SK-N-SH treated with all-trans-retinoic acid at 6 μM for 48 hours (cell line): Measurements from ENCODE around the gene WASHC2C.
"Not testable (repeated sequence)": the region's sequence is repeated elsewhere in the genome, so short reads cannot be mapped to it uniquely, and the experiment has no call there.

Source experiments
- ATAC-seq: fragments of 200-7000 bp; cut with Tn5 transposase; 3 replicates; pipeline ENCODE4 v1.9.1; 2020; ENCODE audit warnings: mild to moderate bottlenecking, moderate library complexity
- ESRRG ChIP-seq: fragments of 250-450 bp; sonication (Bioruptor Pico); IDR thresholded peaks from 2 replicates; pipeline ENCODE4 v1.6.1; 2021; ENCODE audit warnings: mild to moderate bottlenecking
- ISL1 ChIP-seq: fragments of 250-450 bp; sonication (Bioruptor Pico); IDR thresholded peaks from 2 replicates; pipeline ENCODE4 v2.1.2; 2022; ENCODE audit warnings: mild to moderate bottlenecking, moderate library complexity
- SNAI2 ChIP-seq: fragments of 250-450 bp; sonication (Bioruptor Pico); IDR thresholded peaks from 2 replicates; pipeline ENCODE4 v1.5.0; 2020; ENCODE audit warnings: mild to moderate bottlenecking, moderate library complexity
- ZC3H10 ChIP-seq: fragments of 250-450 bp; sonication (Bioruptor Pico); IDR thresholded peaks from 2 replicates; pipeline ENCODE4 v1.5.1; 2021; ENCODE audit warnings: mild to moderate bottlenecking, moderate library complexity
- ZFP30 ChIP-seq: fragments of 450-650 bp; formaldehyde crosslinking; IDR thresholded peaks from 2 replicates; pipeline ENCODE4 v1.5.0; 2022; ENCODE audit warnings: mild to moderate bottlenecking, moderate library complexity
- ZNF565 ChIP-seq: fragments of 450-650 bp; formaldehyde crosslinking; conservative IDR thresholded peaks from 2 replicates; pipeline ENCODE4 v1.5.0; 2020; ENCODE audit warnings: low read depth, mild to moderate bottlenecking, moderate library complexity
- ZNF8 ChIP-seq: fragments of 450-650 bp; formaldehyde crosslinking; IDR thresholded peaks from 2 replicates; pipeline ENCODE4 v1.5.0; 2020; ENCODE audit warnings: mild to moderate bottlenecking, moderate library complexity
- TF ChIP-seq, protein P1 (sequence below): fragments of 250-450 bp; sonication (Bioruptor Pico); IDR thresholded peaks from 2 replicates; pipeline ENCODE4 v1.5.1; 2021; ENCODE audit warnings: mild to moderate bottlenecking, moderate library complexity
- TF ChIP-seq, protein P2 (sequence below): fragments of 250-450 bp; sonication (Bioruptor Pico); IDR thresholded peaks from 2 replicates; pipeline ENCODE4 v1.5.0; 2020; ENCODE audit warnings: mild to moderate bottlenecking, moderate library complexity
- TF ChIP-seq, protein P3 (sequence below): fragments of 250-450 bp; sonication (Bioruptor Pico); IDR thresholded peaks from 2 replicates; pipeline ENCODE4 v1.5.1; 2020; ENCODE audit warnings: low read depth, mild to moderate bottlenecking, moderate library complexity

Gene WASHC2C

DNA sequence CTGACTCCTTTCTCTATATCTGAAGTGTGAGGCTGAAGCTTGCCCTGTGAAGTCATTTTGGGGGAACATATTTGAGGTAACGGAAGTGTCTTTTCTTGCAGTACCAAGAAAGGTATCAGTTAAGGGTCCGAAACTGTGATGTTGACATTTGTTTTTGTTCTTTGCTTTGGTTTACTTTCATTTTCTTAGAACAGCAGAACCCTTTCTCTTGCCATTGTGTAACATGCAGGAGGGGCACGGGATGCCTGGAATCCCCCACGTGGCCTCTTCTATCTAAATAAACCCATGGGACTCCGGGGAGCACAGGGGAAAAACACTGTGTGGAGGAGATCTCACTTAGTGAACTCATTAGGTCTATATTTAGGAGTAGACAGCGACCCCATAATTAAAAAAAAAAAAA, 34.6 kb downstream of the WASHC2C start:
- ATAC-seq = not testable (repeated sequence)

DNA sequence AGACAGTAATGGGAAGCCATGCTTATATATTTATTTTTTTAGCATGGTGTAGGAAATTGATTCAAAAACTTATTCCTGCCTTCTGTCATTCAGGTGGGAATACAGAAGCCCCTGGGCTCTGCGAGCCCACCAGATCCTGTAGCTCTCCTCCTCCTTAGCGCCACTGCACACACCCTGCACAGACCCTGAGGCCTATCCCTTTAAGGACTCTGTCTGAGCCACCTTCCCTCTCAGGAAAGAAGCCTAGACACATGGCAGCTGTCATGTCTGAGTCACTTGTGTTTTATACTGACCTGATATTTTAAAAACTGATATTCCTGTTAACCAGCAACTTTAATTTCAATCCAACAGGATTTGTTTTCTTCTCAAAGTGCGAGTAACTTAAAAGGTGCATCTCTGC, 36.0 kb downstream of the WASHC2C start:
- ATAC-seq = not testable (repeated sequence)

DNA sequence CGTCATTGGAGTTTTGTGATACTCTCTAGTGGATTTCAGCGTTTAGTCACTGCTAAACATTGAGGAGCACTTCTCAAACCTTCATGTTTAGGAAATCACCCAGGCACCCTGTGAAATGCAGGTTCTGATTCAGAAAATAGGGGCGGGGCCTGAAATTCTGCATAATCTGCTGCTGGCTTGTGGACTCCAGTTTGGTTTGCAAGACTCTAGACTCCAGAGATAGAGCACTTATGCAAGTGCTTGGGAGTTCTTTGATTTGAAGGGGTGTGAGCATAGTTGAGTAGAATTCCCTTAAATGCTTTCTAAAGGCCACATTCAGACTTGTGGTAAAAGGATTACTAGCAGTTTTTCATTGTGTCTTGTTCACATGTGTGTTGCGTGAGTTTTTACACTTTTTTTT, 41.3 kb downstream of the WASHC2C start:
- not testable (repeated sequence) for ATAC-seq

DNA sequence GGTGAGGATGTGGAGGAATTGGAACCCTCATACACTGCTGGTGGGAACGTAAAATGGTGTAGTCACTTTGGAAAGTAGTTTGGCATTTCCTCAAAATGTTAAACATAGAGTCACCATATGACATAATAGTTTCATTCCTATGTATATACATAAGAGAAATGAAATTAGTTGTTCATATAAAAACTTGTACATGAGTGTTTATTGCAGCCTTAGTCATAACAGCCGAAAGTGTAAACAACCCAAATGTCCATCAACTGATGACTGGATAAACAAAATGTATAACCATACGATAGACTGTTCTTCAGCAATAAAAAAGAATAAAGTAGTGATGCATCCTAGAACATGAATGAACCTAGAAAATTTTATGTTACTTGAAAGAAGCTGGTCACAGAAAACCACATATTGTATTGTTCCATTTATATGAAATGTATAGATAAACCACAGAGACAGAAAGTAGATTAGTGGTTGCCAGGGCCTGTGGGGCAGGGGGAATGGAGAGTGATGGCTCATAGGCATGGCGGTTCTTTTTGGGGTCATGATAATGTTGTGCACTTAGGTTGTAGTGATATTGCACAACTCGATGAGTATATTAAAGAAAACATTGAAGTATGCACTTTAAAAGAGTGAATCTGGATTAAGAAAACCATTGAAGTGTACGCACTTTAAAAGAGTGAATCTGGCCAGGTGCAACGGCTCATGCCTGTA, 44.8 kb downstream of the WASHC2C start:
- not testable (repeated sequence) for ATAC-seq

DNA sequence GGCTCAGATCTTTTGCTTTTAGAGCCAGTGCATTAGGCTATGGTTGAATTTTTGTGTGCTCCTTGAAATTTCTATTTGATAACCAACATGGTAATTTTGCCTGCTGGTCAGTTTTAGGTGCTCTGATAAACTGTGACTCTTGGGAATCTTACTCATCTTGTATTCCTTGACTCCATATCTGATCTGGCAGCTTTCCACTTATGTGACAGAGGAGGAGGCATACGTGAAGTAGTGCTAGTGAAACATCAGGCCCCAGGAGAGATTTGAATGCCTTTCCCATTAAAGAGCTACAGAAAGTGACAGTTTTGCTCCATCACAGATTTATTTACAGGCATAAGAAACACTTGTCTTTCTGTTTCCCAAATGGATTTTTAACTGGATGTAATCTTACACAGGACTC, 59.2 kb downstream of the WASHC2C start:
- peak; percentile 46; the same call in 2 of the 3 replicates for ATAC-seq

DNA sequence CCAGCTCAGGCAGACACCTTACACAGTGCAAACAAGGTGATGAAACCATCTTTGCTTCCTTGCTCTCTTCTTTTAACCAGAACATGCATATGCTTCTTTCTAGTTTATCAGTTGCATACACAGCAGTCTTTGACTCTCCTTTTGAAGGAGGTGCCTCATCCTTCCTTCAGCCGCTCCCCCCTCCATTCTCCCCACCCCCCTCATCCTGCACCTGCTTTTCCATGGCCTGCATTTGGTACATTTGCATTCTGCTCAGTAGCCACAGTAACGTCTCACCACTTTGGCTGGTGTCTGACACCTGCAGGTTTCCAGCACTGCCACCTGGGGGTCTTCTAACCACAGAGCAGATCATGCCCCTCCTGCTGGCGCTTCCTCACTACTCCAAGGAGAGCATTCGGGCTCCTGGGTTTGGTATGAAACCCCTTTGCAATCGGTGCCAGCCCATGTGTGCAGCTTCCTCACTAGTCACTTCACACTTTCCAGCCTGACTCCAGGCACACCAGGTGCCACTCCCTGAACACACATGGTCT, 60.2 kb downstream of the WASHC2C start:
- not testable (repeated sequence) for ATAC-seq

DNA sequence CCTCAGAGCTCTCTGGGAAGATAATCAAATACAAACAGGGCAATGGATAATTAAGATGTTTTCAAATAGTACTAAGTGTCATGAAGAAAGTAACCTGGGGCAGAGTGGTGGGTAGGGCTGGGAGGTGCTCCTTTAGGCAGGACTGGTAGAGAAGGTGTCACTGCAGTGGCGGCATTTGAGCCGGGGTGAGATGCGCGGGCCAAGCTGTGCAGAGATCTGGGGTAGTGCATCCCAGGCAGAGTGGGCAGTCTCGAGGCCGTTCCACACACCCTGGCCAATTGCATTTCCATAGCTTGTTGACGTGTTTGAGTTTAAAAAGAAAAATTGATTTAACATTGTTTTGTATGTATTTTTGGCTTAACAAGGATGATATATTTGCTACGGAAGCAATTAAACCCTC, 62.9 kb downstream of the WASHC2C start:
- not testable (repeated sequence) for ATAC-seq

DNA sequence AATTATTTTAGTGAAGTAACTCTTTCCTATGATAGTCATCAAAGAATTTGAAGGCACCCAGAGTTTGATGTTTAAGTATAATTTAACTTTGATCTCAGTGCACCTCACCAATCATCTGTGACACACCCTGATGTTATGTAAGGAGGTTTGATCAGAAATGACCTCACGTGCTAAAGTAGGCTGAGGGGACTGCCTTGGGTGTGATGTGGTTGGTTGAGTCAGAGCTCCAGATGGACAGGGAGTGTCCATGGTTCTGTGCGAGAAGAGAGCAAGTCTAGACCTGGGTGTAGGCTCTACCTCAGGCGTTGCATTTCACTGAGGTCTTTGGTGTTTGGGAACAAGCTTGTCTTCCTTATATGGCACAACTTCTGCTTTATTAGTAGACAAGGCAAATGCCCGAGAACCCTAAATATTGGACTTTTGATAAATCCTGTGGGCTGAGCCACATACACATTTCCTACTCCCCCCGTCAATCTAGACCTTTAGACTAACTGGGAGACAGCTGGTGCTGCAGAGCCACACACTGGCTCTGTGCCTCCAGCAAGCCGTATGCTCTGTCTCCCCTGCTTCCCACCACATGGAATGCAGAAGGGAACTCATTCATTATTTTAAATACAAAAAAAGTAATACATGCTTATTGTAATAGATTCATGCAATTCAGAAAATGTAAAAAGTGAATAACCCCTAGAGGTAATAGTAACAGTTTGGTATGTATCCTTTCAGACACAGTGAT, 63.8 kb downstream of the WASHC2C start:
- ATAC-seq = not testable (repeated sequence)

DNA sequence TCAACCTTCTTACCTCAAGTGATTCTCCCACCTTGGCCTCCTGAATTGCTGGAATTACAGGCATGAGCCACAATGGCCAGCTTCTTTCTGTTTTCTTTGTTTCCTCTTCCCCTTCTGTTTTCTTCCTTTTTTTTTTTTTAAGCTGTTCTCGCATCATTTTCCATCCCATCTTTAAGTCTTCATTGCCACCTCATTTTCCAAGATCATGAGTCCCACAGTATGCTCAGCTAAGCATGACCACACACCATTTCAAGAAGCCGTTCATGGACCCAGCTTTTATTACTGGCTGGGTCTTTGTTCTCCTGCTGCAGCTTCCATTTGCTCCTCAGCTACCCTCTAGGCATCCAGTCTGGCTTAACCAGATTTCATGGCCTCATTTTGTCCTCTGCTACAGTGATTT, 67.7 kb downstream of the WASHC2C start:
- ATAC-seq = not testable (repeated sequence)

DNA sequence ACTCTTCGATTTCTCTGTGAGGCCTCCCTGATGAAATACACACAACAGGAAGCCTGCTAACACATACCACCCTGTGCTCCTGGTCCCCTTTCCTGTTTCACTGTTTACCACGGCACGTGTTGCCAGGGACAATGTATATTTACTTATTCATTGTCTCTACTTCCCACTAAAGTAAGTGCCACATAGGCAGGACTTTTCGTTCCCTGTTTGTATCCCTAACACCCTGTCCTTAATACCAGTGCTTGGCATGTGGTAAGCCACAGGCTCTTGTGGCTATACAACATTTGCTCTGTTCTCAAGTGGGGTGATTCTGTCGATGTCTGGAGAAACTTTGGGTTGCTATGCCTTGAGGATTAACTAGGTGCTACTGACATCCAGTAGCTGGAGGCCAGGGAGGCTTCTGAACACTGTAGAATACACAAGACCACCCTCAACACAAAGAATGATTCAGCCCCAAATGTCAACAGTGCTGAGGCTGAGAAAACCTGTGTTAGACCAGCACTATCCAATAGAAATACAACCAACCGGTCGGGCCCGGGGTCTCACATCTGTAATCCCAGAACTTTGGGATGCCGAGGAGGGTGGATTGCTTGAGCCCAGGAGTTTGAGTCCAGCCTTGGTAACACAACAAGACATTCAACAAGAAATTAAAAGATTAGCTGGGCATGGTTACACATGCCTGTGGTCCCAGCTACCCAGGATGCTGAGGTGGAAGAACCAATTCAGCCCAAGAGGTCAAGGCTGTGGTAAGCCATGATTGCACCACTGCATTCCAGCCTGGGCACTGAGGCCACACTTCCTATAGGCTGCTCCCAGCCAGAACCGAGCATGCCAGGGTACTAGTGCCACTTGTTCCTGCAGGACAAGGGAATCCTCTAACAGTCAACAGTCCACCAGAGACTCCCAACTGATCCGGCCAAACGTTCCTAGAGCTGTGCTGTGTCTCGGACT, 76.3 kb downstream of the WASHC2C start:
- peak; percentile 27 for ATAC-seq

DNA sequence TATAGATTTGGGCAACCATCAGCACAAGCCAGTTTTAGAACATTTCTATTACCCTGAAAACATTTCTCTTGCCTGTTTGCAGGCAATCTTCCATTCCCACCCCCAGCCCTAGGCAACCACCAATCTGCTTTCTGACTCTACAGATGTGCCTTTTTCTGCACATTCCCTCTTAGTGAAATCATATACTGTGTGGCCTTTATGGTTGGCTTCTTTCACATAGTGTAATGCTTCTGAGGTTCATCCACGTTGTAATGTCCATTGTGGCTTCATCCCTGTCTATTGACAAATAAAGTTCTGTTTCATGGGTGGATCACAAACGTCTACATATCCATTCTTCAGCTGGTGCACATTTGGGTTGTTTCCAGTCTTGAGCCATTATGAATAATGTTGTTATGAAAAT, 77.9 kb downstream of the WASHC2C start:
- not testable (repeated sequence) for ATAC-seq

DNA sequence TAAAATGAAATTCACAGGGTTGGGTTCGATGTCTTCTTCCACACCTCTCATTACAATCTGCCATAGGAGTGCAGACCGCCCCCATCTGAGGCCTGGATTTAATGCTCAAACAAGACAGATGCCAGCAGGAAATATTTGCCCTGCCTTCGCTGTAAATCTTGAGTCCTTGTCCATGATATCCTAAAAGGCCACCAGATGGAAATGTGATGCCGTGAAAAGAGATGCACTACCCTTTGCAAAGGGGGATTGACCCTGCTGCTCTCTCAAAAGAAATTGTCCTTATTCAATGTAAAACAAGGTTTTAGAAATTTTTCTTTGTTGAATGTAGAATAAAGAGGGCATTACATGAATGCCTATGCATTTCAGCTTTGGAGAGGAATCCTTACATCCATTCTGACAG, 82.8 kb downstream of the WASHC2C start:
- peak; percentile 91 for ATAC-seq
- TF ChIP-seq, protein P1, sequence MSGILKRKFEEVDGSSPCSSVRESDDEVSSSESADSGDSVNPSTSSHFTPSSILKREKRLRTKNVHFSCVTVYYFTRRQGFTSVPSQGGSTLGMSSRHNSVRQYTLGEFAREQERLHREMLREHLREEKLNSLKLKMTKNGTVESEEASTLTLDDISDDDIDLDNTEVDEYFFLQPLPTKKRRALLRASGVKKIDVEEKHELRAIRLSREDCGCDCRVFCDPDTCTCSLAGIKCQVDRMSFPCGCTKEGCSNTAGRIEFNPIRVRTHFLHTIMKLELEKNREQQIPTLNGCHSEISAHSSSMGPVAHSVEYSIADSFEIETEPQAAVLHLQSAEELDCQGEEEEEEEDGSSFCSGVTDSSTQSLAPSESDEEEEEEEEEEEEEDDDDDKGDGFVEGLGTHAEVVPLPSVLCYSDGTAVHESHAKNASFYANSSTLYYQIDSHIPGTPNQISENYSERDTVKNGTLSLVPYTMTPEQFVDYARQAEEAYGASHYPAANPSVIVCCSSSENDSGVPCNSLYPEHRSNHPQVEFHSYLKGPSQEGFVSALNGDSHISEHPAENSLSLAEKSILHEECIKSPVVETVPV = no peak
- TF ChIP-seq, all 23 proteins: peak for 0

DNA sequence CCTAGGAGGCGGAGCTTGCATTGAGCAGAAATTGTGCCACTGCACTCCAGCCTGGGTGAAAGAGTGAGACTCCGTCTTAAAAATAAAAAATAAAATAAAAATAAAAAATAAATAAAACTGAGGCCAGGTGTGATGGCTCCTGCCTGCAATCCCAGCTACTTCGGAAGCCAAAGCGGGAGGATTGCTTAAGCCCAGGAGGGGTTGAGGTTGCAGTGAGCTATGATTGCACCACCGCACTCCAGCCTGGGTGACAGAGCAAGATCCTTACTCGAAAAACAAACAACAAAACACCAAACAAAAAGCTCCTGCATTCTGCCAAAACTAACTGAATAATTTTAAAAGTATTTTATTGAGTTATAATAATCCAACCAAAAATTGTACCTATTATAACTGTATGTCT, 84.0 kb downstream of the WASHC2C start:
- no peak for ATAC-seq
- TF ChIP-seq ZNF565 (CRISPR knock-in tag) (no peak), ZFP30 (no peak), ZC3H10 (no peak), SNAI2 (no peak), ZNF8 (no peak), ISL1 (no peak), ESRRG (no peak)
- TF ChIP-seq, protein P2, sequence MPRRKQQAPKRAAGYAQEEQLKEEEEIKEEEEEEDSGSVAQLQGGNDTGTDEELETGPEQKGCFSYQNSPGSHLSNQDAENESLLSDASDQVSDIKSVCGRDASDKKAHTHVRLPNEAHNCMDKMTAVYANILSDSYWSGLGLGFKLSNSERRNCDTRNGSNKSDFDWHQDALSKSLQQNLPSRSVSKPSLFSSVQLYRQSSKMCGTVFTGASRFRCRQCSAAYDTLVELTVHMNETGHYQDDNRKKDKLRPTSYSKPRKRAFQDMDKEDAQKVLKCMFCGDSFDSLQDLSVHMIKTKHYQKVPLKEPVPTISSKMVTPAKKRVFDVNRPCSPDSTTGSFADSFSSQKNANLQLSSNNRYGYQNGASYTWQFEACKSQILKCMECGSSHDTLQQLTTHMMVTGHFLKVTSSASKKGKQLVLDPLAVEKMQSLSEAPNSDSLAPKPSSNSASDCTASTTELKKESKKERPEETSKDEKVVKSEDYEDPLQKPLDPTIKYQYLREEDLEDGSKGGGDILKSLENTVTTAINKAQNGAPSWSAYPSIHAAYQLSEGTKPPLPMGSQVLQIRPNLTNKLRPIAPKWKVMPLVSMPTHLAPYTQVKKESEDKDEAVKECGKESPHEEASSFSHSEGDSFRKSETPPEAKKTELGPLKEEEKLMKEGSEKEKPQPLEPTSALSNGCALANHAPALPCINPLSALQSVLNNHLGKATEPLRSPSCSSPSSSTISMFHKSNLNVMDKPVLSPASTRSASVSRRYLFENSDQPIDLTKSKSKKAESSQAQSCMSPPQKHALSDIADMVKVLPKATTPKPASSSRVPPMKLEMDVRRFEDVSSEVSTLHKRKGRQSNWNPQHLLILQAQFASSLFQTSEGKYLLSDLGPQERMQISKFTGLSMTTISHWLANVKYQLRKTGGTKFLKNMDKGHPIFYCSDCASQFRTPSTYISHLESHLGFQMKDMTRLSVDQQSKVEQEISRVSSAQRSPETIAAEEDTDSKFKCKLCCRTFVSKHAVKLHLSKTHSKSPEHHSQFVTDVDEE (CRISPR knock-in tag) = no peak
- TF ChIP-seq, protein P1 = no peak
- TF ChIP-seq, protein P3, sequence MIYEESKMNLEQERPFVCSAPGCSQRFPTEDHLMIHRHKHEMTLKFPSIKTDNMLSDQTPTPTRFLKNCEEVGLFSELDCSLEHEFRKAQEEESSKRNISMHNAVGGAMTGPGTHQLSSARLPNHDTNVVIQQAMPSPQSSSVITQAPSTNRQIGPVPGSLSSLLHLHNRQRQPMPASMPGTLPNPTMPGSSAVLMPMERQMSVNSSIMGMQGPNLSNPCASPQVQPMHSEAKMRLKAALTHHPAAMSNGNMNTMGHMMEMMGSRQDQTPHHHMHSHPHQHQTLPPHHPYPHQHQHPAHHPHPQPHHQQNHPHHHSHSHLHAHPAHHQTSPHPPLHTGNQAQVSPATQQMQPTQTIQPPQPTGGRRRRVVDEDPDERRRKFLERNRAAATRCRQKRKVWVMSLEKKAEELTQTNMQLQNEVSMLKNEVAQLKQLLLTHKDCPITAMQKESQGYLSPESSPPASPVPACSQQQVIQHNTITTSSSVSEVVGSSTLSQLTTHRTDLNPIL (CRISPR knock-in tag) = no peak
